Measurements from ENCODE around the gene ANKFY1. TPM values are rescaled to one million over a fixed set of nuclear protein-coding genes. Genes with fewer than 3 reads are reported as not detected.
"Not testable (repeated sequence)": the region's sequence is repeated elsewhere in the genome, so short reads cannot be mapped to it uniquely, and the experiment has no call there.

ANKFY1 gene
- total RNA-seq, 1 experiment from 2014 or later: 27.1 TPM

- DNase-seq (ENCODE audit: low read depth): no peak
Observed at GRCh38 chr17:4256952-4257351, 6.8 kb downstream of the ANKFY1 start.

GRCh38 chr17:4255271-4255670 is 8.5 kb downstream of the ANKFY1 start:
- not testable (repeated sequence) for DNase-seq (ENCODE audit: low read depth)

GRCh38 chr17:4250887-4251286 is 12.9 kb downstream of the ANKFY1 start:
- no peak for DNase-seq (ENCODE audit: low read depth)

- peak; percentile 27 for DNase-seq (ENCODE audit: low read depth)
Observed at GRCh38 chr17:4249452-4250029, 14.2 kb downstream of the ANKFY1 start.

GRCh38 chr17:4248504-4249277 is 15.1 kb downstream of the ANKFY1 start:
- DNase-seq (ENCODE audit: low read depth): no peak

GRCh38 chr17:4247971-4248388 is 15.8 kb downstream of the ANKFY1 start:
- no peak for DNase-seq (ENCODE audit: low read depth)

GRCh38 chr17:4247361-4247970 is 16.3 kb downstream of the ANKFY1 start:
- DNase-seq (ENCODE audit: low read depth): no peak

GRCh38 chr17:4246674-4247073 is 17.1 kb downstream of the ANKFY1 start:
- no peak for DNase-seq (ENCODE audit: low read depth)

GRCh38 chr17:4241535-4241934 is 22.2 kb downstream of the ANKFY1 start:
- no peak for DNase-seq (ENCODE audit: low read depth)

GRCh38 chr17:4236456-4236855 is 27.3 kb downstream of the ANKFY1 start:
- no peak for DNase-seq (ENCODE audit: low read depth)

- DNase-seq (ENCODE audit: low read depth): no peak
Observed at GRCh38 chr17:4235372-4236279, 28.2 kb downstream of the ANKFY1 start.

- no peak for DNase-seq (ENCODE audit: low read depth)
Observed at GRCh38 chr17:4234401-4234800, 29.4 kb downstream of the ANKFY1 start.

- DNase-seq (ENCODE audit: low read depth): no peak
Observed at GRCh38 chr17:4233668-4234258, 30.0 kb downstream of the ANKFY1 start.

GRCh38 chr17:4232168-4232813 is 31.5 kb downstream of the ANKFY1 start:
- DNase-seq (ENCODE audit: low read depth): peak; percentile 12

GRCh38 chr17:4229627-4230541 is 33.9 kb downstream of the ANKFY1 start:
- DNase-seq (ENCODE audit: low read depth): peak; percentile 73

GRCh38 chr17:4221899-4222659 is 41.7 kb downstream of the ANKFY1 start:
- no peak for DNase-seq (ENCODE audit: low read depth)

- DNase-seq (ENCODE audit: low read depth): no peak
Observed at GRCh38 chr17:4221163-4221562, 42.6 kb downstream of the ANKFY1 start.

- no peak for DNase-seq (ENCODE audit: low read depth)
Observed at GRCh38 chr17:4220655-4221054, 43.1 kb downstream of the ANKFY1 start.

GRCh38 chr17:4219241-4219640 is 44.5 kb downstream of the ANKFY1 start:
- DNase-seq (ENCODE audit: low read depth): no peak
